Measurements from ENCODE around the gene TCEA3.

The TCEA3 gene

DNA sequence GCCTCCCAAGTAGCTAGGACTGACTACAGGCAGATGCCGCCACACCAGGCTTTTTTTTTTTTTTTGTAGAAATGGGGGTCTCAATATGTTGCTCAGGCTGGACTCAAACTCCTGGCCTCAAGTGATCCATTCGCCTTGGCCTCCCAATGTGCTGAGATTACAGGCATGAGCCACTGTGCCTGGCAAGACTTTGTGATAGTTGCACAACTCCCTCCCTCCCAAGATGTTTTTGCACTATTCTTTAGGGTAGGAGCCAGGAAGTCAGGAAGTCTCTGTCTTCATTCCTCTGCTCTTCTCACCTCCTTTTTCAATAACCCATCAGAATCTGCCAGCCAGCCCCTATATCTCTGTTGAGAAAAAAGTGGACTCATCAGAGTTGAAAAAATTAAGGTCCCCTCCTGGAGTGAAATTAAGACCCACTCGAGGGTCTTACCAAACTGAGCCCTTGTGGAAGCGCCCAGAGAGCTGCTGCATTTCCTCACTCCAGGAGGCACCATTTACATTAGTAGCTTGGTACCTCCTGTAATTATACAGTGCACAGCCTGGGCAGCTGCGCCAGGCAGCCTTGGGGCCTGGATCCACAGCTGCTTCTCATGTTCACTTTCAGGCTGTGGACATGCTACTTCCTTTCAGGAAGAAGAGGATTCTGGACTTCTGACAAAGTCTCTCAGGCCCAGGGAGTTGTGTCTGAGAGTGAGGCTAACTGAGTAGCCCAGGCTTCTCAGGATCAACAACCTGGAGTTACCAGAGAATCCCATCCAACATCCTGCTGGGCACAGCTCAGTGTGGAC, 24.0 kb downstream of the TCEA3 start:
- POLR2A ChIA-PET (ENCODE audit: low non-redundant PET): no interaction called here
- no peak for DNase-seq (ENCODE audit: low spot score)
- TF ChIP-seq, protein P1, sequence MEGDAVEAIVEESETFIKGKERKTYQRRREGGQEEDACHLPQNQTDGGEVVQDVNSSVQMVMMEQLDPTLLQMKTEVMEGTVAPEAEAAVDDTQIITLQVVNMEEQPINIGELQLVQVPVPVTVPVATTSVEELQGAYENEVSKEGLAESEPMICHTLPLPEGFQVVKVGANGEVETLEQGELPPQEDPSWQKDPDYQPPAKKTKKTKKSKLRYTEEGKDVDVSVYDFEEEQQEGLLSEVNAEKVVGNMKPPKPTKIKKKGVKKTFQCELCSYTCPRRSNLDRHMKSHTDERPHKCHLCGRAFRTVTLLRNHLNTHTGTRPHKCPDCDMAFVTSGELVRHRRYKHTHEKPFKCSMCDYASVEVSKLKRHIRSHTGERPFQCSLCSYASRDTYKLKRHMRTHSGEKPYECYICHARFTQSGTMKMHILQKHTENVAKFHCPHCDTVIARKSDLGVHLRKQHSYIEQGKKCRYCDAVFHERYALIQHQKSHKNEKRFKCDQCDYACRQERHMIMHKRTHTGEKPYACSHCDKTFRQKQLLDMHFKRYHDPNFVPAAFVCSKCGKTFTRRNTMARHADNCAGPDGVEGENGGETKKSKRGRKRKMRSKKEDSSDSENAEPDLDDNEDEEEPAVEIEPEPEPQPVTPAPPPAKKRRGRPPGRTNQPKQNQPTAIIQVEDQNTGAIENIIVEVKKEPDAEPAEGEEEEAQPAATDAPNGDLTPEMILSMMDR (conservative IDR thresholded peaks at IDR 0.05; ENCODE audit: low read depth): no peak
- peak overlapping the region; percentile 87 for H3K27ac ChIP-seq
- CTCF ChIA-PET: interaction anchor here (0.7 to 0.8 kb wide), 2 partner anchors 62 to 216 kb away, joined by 3 read pairs; no protein-coding TSS in a partner anchor

DNA sequence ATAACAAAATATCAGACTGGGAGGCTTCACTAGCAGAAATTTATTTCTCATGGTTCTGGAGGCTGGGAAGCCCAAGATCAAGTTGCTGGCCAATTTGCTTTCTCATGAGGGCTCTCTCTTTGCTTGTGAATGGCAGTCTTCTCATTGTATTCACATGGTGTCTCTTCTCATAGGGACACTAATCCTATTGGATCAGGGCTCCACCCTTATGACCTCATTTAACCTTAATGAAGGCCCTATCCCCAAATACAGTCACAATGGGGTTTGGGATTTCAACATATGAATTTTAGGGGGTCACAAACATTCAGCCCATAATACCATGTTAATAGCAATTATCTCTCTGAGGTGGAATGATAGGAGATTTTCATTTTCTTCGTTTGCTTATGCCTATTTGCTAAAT, 25.3 kb downstream of the TCEA3 start:
- ChIA-PET CTCF (no interaction called here), POLR2A (ENCODE audit: low non-redundant PET) (no interaction called here)
- no peak overlapping the region for H3K27ac ChIP-seq
- TF ChIP-seq, protein P1 (conservative IDR thresholded peaks at IDR 0.05; ENCODE audit: low read depth): no peak
- DNase-seq (ENCODE audit: low spot score): no peak

DNA sequence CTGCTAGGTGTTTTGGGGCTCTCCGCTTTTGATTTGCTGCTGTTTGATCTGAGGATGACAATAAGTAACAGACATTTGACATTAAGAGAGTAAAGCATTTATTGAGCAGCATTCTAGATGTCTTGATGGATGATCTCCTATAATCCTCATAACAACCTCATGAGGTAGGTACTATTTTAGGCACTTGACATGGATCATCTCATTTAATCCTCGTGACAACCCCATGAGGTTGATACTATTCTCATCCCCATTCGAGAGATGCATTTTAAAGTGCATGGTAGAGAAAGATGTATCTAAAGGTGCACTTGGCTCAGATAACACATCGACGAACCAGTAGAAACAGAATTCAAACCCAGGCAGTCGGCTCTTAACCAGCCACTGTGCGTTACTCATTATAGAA, 26.6 kb downstream of the TCEA3 start:
- POLR2A ChIA-PET (ENCODE audit: low non-redundant PET): no interaction called here
- TF ChIP-seq, protein P1 (conservative IDR thresholded peaks at IDR 0.05; ENCODE audit: low read depth): no peak
- CTCF ChIA-PET: no interaction called here
- no peak for DNase-seq (ENCODE audit: low spot score)
- no peak overlapping the region for H3K27ac ChIP-seq

DNA sequence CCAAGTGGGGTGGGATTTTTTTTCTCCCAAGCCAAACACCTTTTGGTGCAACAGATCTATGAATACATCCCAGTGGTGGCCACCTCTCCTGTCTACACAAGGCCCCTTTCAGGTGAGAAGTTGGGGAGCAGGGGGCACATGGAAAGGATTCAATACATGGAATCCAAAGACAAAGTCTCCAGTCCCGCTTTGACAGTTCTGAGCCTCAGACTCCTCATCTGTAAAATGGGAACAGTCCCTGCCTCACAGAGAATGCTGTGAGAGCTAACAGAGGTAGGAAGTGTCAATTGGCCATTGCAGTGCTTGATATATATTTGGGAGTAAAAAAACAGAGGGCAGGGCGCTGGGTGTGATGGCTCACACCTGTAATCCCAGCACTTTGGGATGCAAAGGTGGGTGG, 28.2 kb downstream of the TCEA3 start:
- POLR2A ChIA-PET (ENCODE audit: low non-redundant PET): no interaction called here
- CTCF ChIA-PET: no interaction called here
- TF ChIP-seq, protein P1 (conservative IDR thresholded peaks at IDR 0.05; ENCODE audit: low read depth): no peak

DNA sequence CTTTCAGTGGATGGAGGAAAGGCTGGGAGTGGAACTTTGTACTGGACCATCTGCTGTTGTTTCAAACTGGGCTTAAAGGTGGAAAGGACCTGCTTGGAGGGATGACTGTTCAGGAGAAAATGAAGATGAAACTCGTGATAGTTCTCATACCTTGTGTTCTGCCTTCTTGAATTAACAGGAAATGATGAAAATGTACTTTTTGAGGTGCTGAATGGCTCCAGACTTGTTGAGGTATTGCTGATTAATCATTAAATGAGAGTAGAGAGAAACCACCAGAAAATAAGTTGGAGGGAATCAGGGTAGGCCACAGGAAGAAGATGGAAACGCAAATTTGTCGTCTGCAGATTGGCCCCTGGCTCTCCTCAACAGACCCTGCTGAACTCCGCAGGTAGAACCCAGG, 28.7 kb downstream of the TCEA3 start:
- TF ChIP-seq, protein P1 (conservative IDR thresholded peaks at IDR 0.05; ENCODE audit: low read depth): no peak
- CTCF ChIA-PET: no interaction called here
- no peak for DNase-seq (ENCODE audit: low spot score)
- POLR2A ChIA-PET (ENCODE audit: low non-redundant PET): no interaction called here
- no peak overlapping the region for H3K27ac ChIP-seq

More for the DNA sequence above, 28.2 kb downstream of the TCEA3 start:
- no peak for DNase-seq (ENCODE audit: low spot score)
- no peak overlapping the region for H3K27ac ChIP-seq

DNA sequence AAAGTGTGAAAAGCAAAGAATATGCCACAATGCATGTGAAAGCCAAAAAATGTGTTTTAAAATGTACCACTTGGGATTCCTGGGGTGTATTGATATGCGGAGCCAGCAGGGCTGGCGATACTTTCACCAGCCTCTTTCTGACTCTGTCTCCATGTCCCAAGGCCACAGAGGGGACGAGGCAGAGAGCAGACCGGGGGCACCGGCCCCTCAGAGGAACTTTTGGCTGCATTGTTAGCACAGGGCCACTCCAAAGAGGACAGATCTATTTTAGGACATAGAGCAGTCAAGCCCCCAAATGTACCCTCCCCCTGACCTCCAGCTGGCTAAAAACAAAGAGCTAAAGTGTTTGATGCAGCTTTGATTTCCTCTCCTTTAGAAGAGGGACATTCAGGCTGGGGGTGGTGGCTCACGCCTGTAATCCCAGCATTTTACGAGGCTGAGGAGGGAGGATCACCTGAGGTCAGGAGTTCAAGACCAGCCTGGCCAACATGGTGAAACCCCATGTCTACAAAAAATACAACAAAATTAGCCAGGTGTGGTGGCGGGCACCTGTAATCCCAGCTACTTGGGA, 29.3 kb downstream of the TCEA3 start:
- no peak for DNase-seq (ENCODE audit: low spot score)
- TF ChIP-seq, protein P1 (conservative IDR thresholded peaks at IDR 0.05; ENCODE audit: low read depth): no peak
- ChIA-PET CTCF (no interaction called here), POLR2A (ENCODE audit: low non-redundant PET) (no interaction called here)
- peak overlapping the region; percentile 20; the same call in 1 of the 2 replicates for H3K27ac ChIP-seq

Measured in RWPE1 (cell line).